Bone marrow (tissue), 2 donors: Measurements from ENCODE around the gene TIMP2.
"Not testable (repeated sequence)": the region's sequence is repeated elsewhere in the genome, so short reads cannot be mapped to it uniquely, and the experiment has no call there.

Experiments used
- DNase-seq, 2 donors: peaks; one replicate each; lab custom pipeline; 2025; lab: John Stamatoyannopoulos, UW

TIMP2 gene

GRCh38 chr17:78905541-78905940 is 19.6 kb downstream of the TIMP2 start:
- DNase-seq, result no peak

- no peak for DNase-seq
Observed at GRCh38 chr17:78905116-78905515, 20.1 kb downstream of the TIMP2 start.

GRCh38 chr17:78904371-78904770 is 20.8 kb downstream of the TIMP2 start:
- DNase-seq, result no peak

- DNase-seq, result no peak
Observed at GRCh38 chr17:78903101-78903779, 21.9 kb downstream of the TIMP2 start, which contains the start of gene CEP295NL. CEP295NL (minus strand) TSS chr17:78903201; CDS start chr17:78901828, 1,373 bp downstream.

- DNase-seq, result not testable (repeated sequence)
Observed at GRCh38 chr17:78902231-78902630, 23.0 kb downstream of the TIMP2 start.

GRCh38 chr17:78901806-78902205 is 23.4 kb downstream of the TIMP2 start:
- DNase-seq, result no peak

GRCh38 chr17:78900816-78901215 is 24.4 kb downstream of the TIMP2 start:
- no peak for DNase-seq

GRCh38 chr17:78899361-78900260 is 25.6 kb downstream of the TIMP2 start:
- DNase-seq, result no peak

GRCh38 chr17:78898947-78899346 is 26.2 kb downstream of the TIMP2 start:
- no peak for DNase-seq

GRCh38 chr17:78898075-78898836 is 26.9 kb downstream of the TIMP2 start:
- DNase-seq, result no peak

- no peak for DNase-seq
Observed at GRCh38 chr17:78897664-78898047, 27.5 kb downstream of the TIMP2 start.

GRCh38 chr17:78896834-78897663 is 28.1 kb downstream of the TIMP2 start:
- no peak for DNase-seq

GRCh38 chr17:78896091-78896833 is 28.9 kb downstream of the TIMP2 start:
- DNase-seq, result no peak

- DNase-seq, result no peak
Observed at GRCh38 chr17:78895322-78895721, 29.9 kb downstream of the TIMP2 start.

GRCh38 chr17:78893684-78894083 is 31.5 kb downstream of the TIMP2 start:
- DNase-seq, result no peak

GRCh38 chr17:78892936-78893379 is 32.2 kb downstream of the TIMP2 start:
- peak in 1 of 2 donors; percentile 11 for DNase-seq

- DNase-seq, result no peak
Observed at GRCh38 chr17:78892520-78892919, 32.7 kb downstream of the TIMP2 start.

GRCh38 chr17:78892062-78892456 is 33.1 kb downstream of the TIMP2 start:
- no peak for DNase-seq

- no peak for DNase-seq
Observed at GRCh38 chr17:78891406-78892061, 33.7 kb downstream of the TIMP2 start.

- peak; percentile 45 to 74 for DNase-seq
Observed at GRCh38 chr17:78890498-78890897, 34.7 kb downstream of the TIMP2 start.
